ENCODE data around the gene RHEB. TPM values are rescaled to one million over a fixed set of nuclear protein-coding genes. Genes with fewer than 3 reads are reported as not detected.

The RHEB gene
- total and polyA plus RNA-seq, 2 experiments from 2014 or later: 111 to 135 TPM

GRCh38 chr7:151462306-151462779, 57.4 kb downstream of the RHEB start:
- TF ChIP-seq EZH2phosphoT487 (IDR thresholded peaks at IDR 0.05; ENCODE audit: low read depth, severe bottlenecking, unreplicated experiment) (no peak), EZH2 (IDR thresholded peaks at IDR 0.05; ENCODE audit: borderline replicate concordance) (no peak), CTCF (IDR thresholded peaks at IDR 0.05; ENCODE audit: poor library complexity) (no peak)
- 69% methylated on average over 1 of the region's 1 CpG for WGBS (ENCODE audit: low lambda C conversion rate, missing lambda C conversion rate)

GRCh38 chr7:151461942-151462230, 57.8 kb downstream of the RHEB start:
- Histone ChIP-seq H3K4me1 (ENCODE audit: insufficient read depth) (peaks cover 20% of the 10 kb centered on the region), H3K9me3 (ENCODE audit: low read depth) (no peaks in the 10 kb centered on the region), H3K27me3 (no peaks in the 10 kb centered on the region), H3K4me3 (no peak overlapping the region), H2AFZ (no peak overlapping the region), H3K79me2 (no peaks in the 10 kb centered on the region), H3K4me2 (no peak overlapping the region), H4K20me1 (ENCODE audit: insufficient read depth, poor library complexity, severe bottlenecking) (no peaks in the 10 kb centered on the region), H3K36me3 (replicated peaks; ENCODE audit: insufficient read depth, low read depth) (no peaks in the 10 kb centered on the region), H3K9me2 (replicated peaks; ENCODE audit: insufficient read depth) (no peaks in the 10 kb centered on the region), H3K27ac (peak overlapping the region; percentile 97)
- 84% methylated on average over 4 of the region's 4 CpGs for WGBS (ENCODE audit: low lambda C conversion rate, missing lambda C conversion rate)
- no peak for DNase-seq (ENCODE audit: low spot score)
- TF ChIP-seq EZH2phosphoT487 (IDR thresholded peaks at IDR 0.05; ENCODE audit: low read depth, severe bottlenecking, unreplicated experiment) (no peak), CTCF (IDR thresholded peaks at IDR 0.05; ENCODE audit: poor library complexity) (no peak), EZH2 (IDR thresholded peaks at IDR 0.05; ENCODE audit: borderline replicate concordance) (no peak)

More at GRCh38 chr7:151462306-151462779, 57.4 kb downstream of the RHEB start:
- Histone ChIP-seq H3K36me3 (replicated peaks; ENCODE audit: insufficient read depth, low read depth) (no peaks in the 10 kb centered on the region), H3K4me1 (ENCODE audit: insufficient read depth) (peaks cover 20% of the 10 kb centered on the region), H3K27ac (no peak overlapping the region), H3K9me2 (replicated peaks; ENCODE audit: insufficient read depth) (no peaks in the 10 kb centered on the region), H3K4me2 (no peak overlapping the region), H3K79me2 (no peaks in the 10 kb centered on the region), H3K27me3 (no peaks in the 10 kb centered on the region), H3K9me3 (ENCODE audit: low read depth) (no peaks in the 10 kb centered on the region), H3K4me3 (no peak overlapping the region), H4K20me1 (ENCODE audit: insufficient read depth, poor library complexity, severe bottlenecking) (no peaks in the 10 kb centered on the region), H2AFZ (no peak overlapping the region)
- DNase-seq (ENCODE audit: low spot score): no peak

- TF ChIP-seq CTCF (IDR thresholded peaks at IDR 0.05; ENCODE audit: poor library complexity) (no peak), EZH2phosphoT487 (IDR thresholded peaks at IDR 0.05; ENCODE audit: low read depth, severe bottlenecking, unreplicated experiment) (no peak), EZH2 (IDR thresholded peaks at IDR 0.05; ENCODE audit: borderline replicate concordance) (no peak)
- Histone ChIP-seq H3K79me2 (no peaks in the 10 kb centered on the region), H3K27ac (peak overlapping the region; percentile 97), H2AFZ (no peak overlapping the region), H3K9me2 (replicated peaks; ENCODE audit: insufficient read depth) (no peaks in the 10 kb centered on the region), H3K4me2 (peak overlapping the region; percentile 62), H3K4me1 (ENCODE audit: insufficient read depth) (peaks cover 20% of the 10 kb centered on the region), H3K36me3 (replicated peaks; ENCODE audit: insufficient read depth, low read depth) (no peaks in the 10 kb centered on the region), H3K27me3 (no peaks in the 10 kb centered on the region), H3K4me3 (no peak overlapping the region), H3K9me3 (ENCODE audit: low read depth) (no peaks in the 10 kb centered on the region), H4K20me1 (ENCODE audit: insufficient read depth, poor library complexity, severe bottlenecking) (no peaks in the 10 kb centered on the region)
- WGBS (ENCODE audit: low lambda C conversion rate, missing lambda C conversion rate): 88% methylated on average over 6 of the region's 6 CpGs
- DNase-seq (ENCODE audit: low spot score): no peak
Observed at GRCh38 chr7:151461096-151461941, 58.4 kb downstream of the RHEB start.

Measured in hepatocyte (in vitro differentiated cells).